Measurements from ENCODE around the gene TRPC3.

The TRPC3 gene

GRCh38 chr4:121876070-121876469 lies 75.8 kb downstream of the TRPC3 start:
- TF ChIP-seq ZFP3 (CRISPR knock-in tag; IDR thresholded peaks at IDR 0.05) (no peak), ZNF565 (CRISPR knock-in tag; conservative IDR thresholded peaks at IDR 0.05; ENCODE audit: low read depth) (no peak), CREB5 (CRISPR knock-in tag; IDR thresholded peaks at IDR 0.05; ENCODE audit: low read depth) (no peak), POU6F1 (CRISPR knock-in tag; IDR thresholded peaks at IDR 0.05; ENCODE audit: borderline replicate concordance, low read depth) (no peak), BACH2 (CRISPR knock-in tag; IDR thresholded peaks at IDR 0.05; ENCODE audit: borderline replicate concordance) (no peak), ZC3H10 (CRISPR knock-in tag; IDR thresholded peaks at IDR 0.05) (no peak), ZNF8 (CRISPR knock-in tag; IDR thresholded peaks at IDR 0.05) (no peak), CSRNP3 (CRISPR knock-in tag; IDR thresholded peaks at IDR 0.05) (no peak), SNAI2 (CRISPR knock-in tag; IDR thresholded peaks at IDR 0.05) (no peak), PPARA (CRISPR knock-in tag; IDR thresholded peaks at IDR 0.05; ENCODE audit: borderline replicate concordance) (no peak), OSR1 (CRISPR knock-in tag; IDR thresholded peaks at IDR 0.05) (no peak), ISL1 (CRISPR knock-in tag; IDR thresholded peaks at IDR 0.05) (no peak), PATZ1 (CRISPR knock-in tag; IDR thresholded peaks at IDR 0.05; ENCODE audit: borderline replicate concordance) (no peak), ZFP30 (CRISPR knock-in tag; IDR thresholded peaks at IDR 0.05) (no peak), TOX (CRISPR knock-in tag; IDR thresholded peaks at IDR 0.05; ENCODE audit: borderline replicate concordance) (no peak), GLIS3 (CRISPR knock-in tag; IDR thresholded peaks at IDR 0.05) (no peak), ZNF70 (CRISPR knock-in tag; IDR thresholded peaks at IDR 0.05) (no peak)
- no peak for ATAC-seq

- no peak for TF ChIP-seq ZNF70 (CRISPR knock-in tag; IDR thresholded peaks at IDR 0.05)
- no peak for TF ChIP-seq TSHZ2 (CRISPR knock-in tag; IDR thresholded peaks at IDR 0.05)
- no peak for TF ChIP-seq ZNF565 (CRISPR knock-in tag; conservative IDR thresholded peaks at IDR 0.05; ENCODE audit: low read depth)
- TF ChIP-seq GLIS3 (CRISPR knock-in tag; IDR thresholded peaks at IDR 0.05) = no peak
- TF ChIP-seq ZFP30 (CRISPR knock-in tag; IDR thresholded peaks at IDR 0.05) = no peak
- ATAC-seq = no peak
Measured at GRCh38 chr4:121875652-121876051, 76.2 kb downstream of the TRPC3 start.

- no peak for TF ChIP-seq BACH2 (CRISPR knock-in tag; IDR thresholded peaks at IDR 0.05; ENCODE audit: borderline replicate concordance)
- no peak for TF ChIP-seq TSHZ2 (CRISPR knock-in tag; IDR thresholded peaks at IDR 0.05)
- no peak for TF ChIP-seq OSR1 (CRISPR knock-in tag; IDR thresholded peaks at IDR 0.05)
- TF ChIP-seq POU6F1 (CRISPR knock-in tag; IDR thresholded peaks at IDR 0.05; ENCODE audit: borderline replicate concordance, low read depth) = no peak
- no peak for TF ChIP-seq ESRRG (CRISPR knock-in tag; IDR thresholded peaks at IDR 0.05)
- no peak for TF ChIP-seq ZFP30 (CRISPR knock-in tag; IDR thresholded peaks at IDR 0.05)
- no peak for TF ChIP-seq ZNF565 (CRISPR knock-in tag; conservative IDR thresholded peaks at IDR 0.05; ENCODE audit: low read depth)
- no peak for ATAC-seq
Measured at GRCh38 chr4:121873604-121874003, 78.3 kb downstream of the TRPC3 start.

Measured in SK-N-SH treated with all-trans-retinoic acid at 6 μM for 48 hours (cell line).